Liver (tissue), 9 donors: ENCODE measurements around the gene EEF1B2. TPM values are rescaled to one million over a fixed set of nuclear protein-coding genes. Genes with fewer than 3 reads are reported as not detected.

ENCODE experiments used
- DNase-seq: peaks from one replicate; pipeline ENCODE4 v3.0.0-alpha.2; 2017; ENCODE audit warnings: low spot score
- H3K27ac ChIP-seq, 2 donors: one replicate each; pipeline ENCODE4 v1.7.0; 2013; ENCODE audit warnings: inconsistent platforms in 2 of 2, low read length in 2 of 2, control low read depth in 1 of 2, low read depth in 1 of 2, mild to moderate bottlenecking in 1 of 2
- H3K27me3 ChIP-seq, 4 donors: one replicate each; pipeline versions ENCODE4 v1.6.1 to v1.7.0; 2013; ENCODE audit warnings: low read length in 3 of 4, inconsistent platforms in 1 of 4, mild to moderate bottlenecking in 1 of 4, moderate library complexity in 1 of 4; ENCODE audit not compliant: control insufficient read depth in 4 of 4, insufficient read depth in 4 of 4
- H3K36me3 ChIP-seq, 4 donors: one replicate each; pipeline versions ENCODE4 v1.6.1 to v1.7.0; 2013; ENCODE audit warnings: low read length in 3 of 4, mild to moderate bottlenecking in 3 of 4, low read depth in 1 of 4, moderate library complexity in 1 of 4; ENCODE audit not compliant: control insufficient read depth in 4 of 4, insufficient read depth in 3 of 4
- H3K4me1 ChIP-seq, 4 donors: one replicate each; pipeline versions ENCODE4 v1.6.1 to v1.7.0; 2013; ENCODE audit warnings: low read length in 3 of 4, mild to moderate bottlenecking in 3 of 4, moderate library complexity in 1 of 4; ENCODE audit not compliant: control insufficient read depth in 4 of 4, insufficient read depth in 4 of 4
- H3K4me3 ChIP-seq, 3 donors: one replicate each; pipeline versions ENCODE4 v1.6.1 to v1.7.0; 2013; ENCODE audit warnings: low read length in 3 of 3, control low read depth in 1 of 3, low read depth in 1 of 3, mild to moderate bottlenecking in 1 of 3
- H3K9ac ChIP-seq, 2 donors: one replicate each; pipeline ENCODE4 v1.7.0; 2013; ENCODE audit warnings: low read length in 2 of 2, mild to moderate bottlenecking in 2 of 2, moderate library complexity in 2 of 2, control low read depth in 1 of 2, low read depth in 1 of 2
- H3K9me3 ChIP-seq, 4 donors: one replicate each; pipeline versions ENCODE4 v1.6.1 to v1.7.0; 2013; ENCODE audit warnings: low read length in 3 of 4; ENCODE audit not compliant: control insufficient read depth in 4 of 4
- ATF3 ChIP-seq: IDR thresholded peaks from 2 replicates; pipeline ENCODE4 v1.6.1; 2016; ENCODE audit warnings: antibody characterized with exemption
- CTCF ChIP-seq: fragments of 150-350 bp; IDR thresholded peaks from 2 replicates; pipeline ENCODE4 v1.5.1; 2017; ENCODE audit warnings: improper control_type of control experiment, low read depth, low read length; ENCODE audit not compliant: missing input control
- FOXA1 ChIP-seq: IDR thresholded peaks from 2 replicates; pipeline ENCODE4 v1.6.1; 2016; ENCODE audit warnings: antibody characterized with exemption
- FOXA2 ChIP-seq: IDR thresholded peaks from 2 replicates; pipeline ENCODE4 v1.6.1; 2016; ENCODE audit warnings: antibody characterized with exemption
- GABPA ChIP-seq, 2 donors: IDR thresholded peaks in 1 of 2; conservative IDR thresholded peaks in 1 of 2; 2 replicates each; pipeline ENCODE4 v1.6.1; 2016; ENCODE audit warnings: antibody characterized with exemption in 2 of 2, mild to moderate bottlenecking in 1 of 2, moderate library complexity in 1 of 2
- HNF4A ChIP-seq, 2 donors: conservative IDR thresholded peaks; 2 replicates each; pipeline ENCODE4 v1.6.1; 2016; ENCODE audit warnings: antibody characterized with exemption in 2 of 2, mild to moderate bottlenecking in 2 of 2
- HNF4G ChIP-seq: IDR thresholded peaks from 2 replicates; pipeline ENCODE4 v1.6.1; 2016; ENCODE audit warnings: antibody characterized with exemption
- JUND ChIP-seq, 2 donors: IDR thresholded peaks; 2 replicates each; pipeline ENCODE4 v1.6.1; 2016; ENCODE audit warnings: antibody characterized with exemption in 2 of 2
- MAX ChIP-seq: IDR thresholded peaks from 2 replicates; pipeline ENCODE4 v1.6.1; 2016; ENCODE audit warnings: antibody characterized with exemption
- NR2F2 ChIP-seq: IDR thresholded peaks from 2 replicates; pipeline ENCODE4 v1.6.1; 2016; ENCODE audit warnings: antibody characterized with exemption
- RAD21 ChIP-seq, 2 donors: IDR thresholded peaks; 2 replicates each; pipeline ENCODE4 v1.6.1; 2016; ENCODE audit warnings: antibody characterized with exemption in 2 of 2, mild to moderate bottlenecking in 2 of 2
- REST ChIP-seq: IDR thresholded peaks from 2 replicates; pipeline ENCODE4 v1.6.1; 2016; ENCODE audit warnings: antibody characterized with exemption, mild to moderate bottlenecking
- RXRA ChIP-seq, 2 donors: IDR thresholded peaks; 2 replicates each; pipeline ENCODE4 v1.6.1; 2017 to 2018; ENCODE audit warnings: antibody characterized with exemption in 2 of 2, mild to moderate bottlenecking in 1 of 2
- SP1 ChIP-seq: IDR thresholded peaks from 2 replicates; pipeline ENCODE4 v1.6.1; 2018; ENCODE audit warnings: antibody characterized with exemption, mild to moderate bottlenecking
- TAF1 ChIP-seq: conservative IDR thresholded peaks from 2 replicates; pipeline ENCODE4 v1.6.1; 2016; ENCODE audit warnings: antibody characterized with exemption, mild to moderate bottlenecking
- YY1 ChIP-seq: IDR thresholded peaks from 2 replicates; pipeline ENCODE4 v1.6.1; 2016; ENCODE audit warnings: antibody characterized with exemption, mild to moderate bottlenecking
- ZBTB33 ChIP-seq: IDR thresholded peaks from 2 replicates; pipeline ENCODE4 v1.6.1; 2016; ENCODE audit warnings: antibody characterized with exemption
- WGBS: extraction: QIAGEN DNeasy Blood & Tissue Kit; methylation state at CpG from one replicate; pipeline ENCODE4 v1.1.7; 2013; 5-methylcytosine and 5-hydroxymethylcytosine counted together
- polyA plus RNA-seq, 2 donors: library from polyadenylated mRNA; stranded (reverse) in 1 of 2; unstranded in 1 of 2; fragments of 200-250 nt in 1 of 2; fragments of >200 nt in 1 of 2; fragmentation: Nextera tagmentation in 1 of 2; extraction: Ambion mirVana in 1 of 2; gene quantifications; one replicate each; pipeline versions ENCODE4 v1.2.1 to v1.2.3, GENCODE V29; 2013 to 2015
- total RNA-seq, 2 donors: library from RNA; depleted of rRNA; stranded (reverse); fragments of >200 nt; gene quantifications; one replicate each; pipeline ENCODE4 v1.2.3, GENCODE V29; 2014
- donor health status: healthy.
- donor health status: healthy.
- donor health status: healthy.
- donor health status: healthy.
- donor health status: healthy.

EEF1B2 gene
- total and polyA plus RNA-seq, 4 donors = 143 to 365 (median 257) TPM

- Histone ChIP-seq H3K9me3 (no peaks in the 10 kb centered on the region), H3K4me1 (no peaks in the 10 kb centered on the region), H3K27ac (no peak overlapping the region), H3K36me3 (peaks cover 8 to 79% (median 71%) of the 10 kb centered on the region in 4 donors), H3K27me3 (no peaks in the 10 kb centered on the region), H3K4me3 (no peak overlapping the region), H3K9ac (no peak overlapping the region)
- 98% methylated on average over 4 of the region's 4 CpGs for WGBS
- no peak for DNase-seq
- TF ChIP-seq FOXA2 (no peak), ATF3 (no peak), MAX (no peak), ZBTB33 (no peak), FOXA1 (no peak), NR2F2 (no peak)
Measured at GRCh38 chr2:206143451-206143850, 16.2 kb upstream of the EEF1B2 start.

- DNase-seq = no peak
- Histone ChIP-seq H3K4me3 (no peak overlapping the region), H3K9me3 (no peaks in the 10 kb centered on the region), H3K36me3 (peaks cover 9 to 79% (median 72%) of the 10 kb centered on the region in 4 donors), H3K27ac (no peak overlapping the region), H3K9ac (no peak overlapping the region), H3K4me1 (peaks cover 0 to 5% (median 1%) of the 10 kb centered on the region in 4 donors), H3K27me3 (no peaks in the 10 kb centered on the region)
- TF ChIP-seq ZBTB33 (no peak), NR2F2 (no peak), YY1 (no peak), SP1 (no peak), FOXA2 (no peak), RAD21 (IDR thresholded peaks at IDR 0.05) (no peak), MAX (no peak), GABPA (IDR thresholded peaks at IDR 0.05 in 1 of 2, conservative IDR thresholded peaks at IDR 0.05 in 1 of 2) (no peak), FOXA1 (no peak), ATF3 (no peak), JUND (IDR thresholded peaks at IDR 0.05) (no peak), REST (no peak), HNF4G (no peak), RXRA (IDR thresholded peaks at IDR 0.05) (no peak), CTCF (no peak), TAF1 (no peak), HNF4A (conservative IDR thresholded peaks at IDR 0.05) (no peak)
- WGBS = 99% methylated on average over 2 of the region's 2 CpGs
Measured at GRCh38 chr2:206144383-206144782, 15.3 kb upstream of the EEF1B2 start.
